Breast epithelium (tissue), 4 donors: ENCODE results near the gene GMPR. TPM values are rescaled to one million over a fixed set of nuclear protein-coding genes. Genes with fewer than 3 reads are reported as not detected.

Experiments
- DNase-seq, 2 donors: peaks; one replicate each; pipeline ENCODE4 v3.0.0-alpha.2; 2019; ENCODE audit warnings: low spot score in 2 of 2
- H3K27ac ChIP-seq, 2 donors: fragments of 200-600 bp; sonication (generic) in 1 of 2; one replicate each; pipeline ENCODE4 v1.5.1; 2016 to 2019; ENCODE audit warnings: mild to moderate bottlenecking in 1 of 2
- H3K27me3 ChIP-seq, 2 donors: fragments of 200-600 bp; sonication (generic) in 1 of 2; one replicate each; pipeline versions ENCODE4 v1.5.1 to v1.6.0; 2017 to 2019; ENCODE audit warnings: control low read depth in 1 of 2, mild to moderate bottlenecking in 1 of 2
- H3K36me3 ChIP-seq: fragments of 200-600 bp; one replicate; pipeline ENCODE4 v1.5.1; 2019
- H3K4me1 ChIP-seq, 2 donors: fragments of 200-600 bp; sonication (generic); one replicate each; pipeline ENCODE4 v1.5.1; 2016 to 2019; ENCODE audit warnings: control low read depth in 1 of 2
- H3K4me3 ChIP-seq, 3 donors: fragments of 200-600 bp; sonication (generic); 1 replicate in 2 of 3; 2 replicates in 1 of 3; pipeline ENCODE4 v1.5.1; 2016 to 2019; ENCODE audit warnings: mild to moderate bottlenecking in 3 of 3, moderate library complexity in 2 of 3
- H3K9me3 ChIP-seq, 2 donors: fragments of 200-600 bp; sonication (generic) in 1 of 2; one replicate each; pipeline ENCODE4 v1.5.1; 2016 to 2019; ENCODE audit warnings: control low read depth in 1 of 2
- POLR2A ChIP-seq: fragments of 450-650 bp; IDR thresholded peaks from one replicate; pipeline ENCODE4 v1.6.1; 2016; ENCODE audit warnings: antibody characterized with exemption, mild to moderate bottlenecking, moderate library complexity
- POLR2AphosphoS5 ChIP-seq, 3 donors: sonication (generic); formaldehyde crosslinking; IDR thresholded peaks; one replicate each; pipeline ENCODE4 v1.6.1; 2017; ENCODE audit warnings: antibody characterized with exemption in 3 of 3
- intact Hi-C: fragments of 100-400 bp; cut with DNase I; formaldehyde crosslinking; loops from one replicate; pipeline ENCODE4 v1.15.1; 2023; ENCODE audit warnings: low total_unique reads
- total RNA-seq, 3 donors: library from RNA; depleted of rRNA; stranded (reverse); fragments of >200 nt; gene quantifications; one replicate each; pipeline ENCODE4 v1.1.0, GENCODE V29; 2016
- TF ChIP-seq, protein P1 (sequence below), 3 donors: fragments of 450-650 bp; IDR thresholded peaks; one replicate each; pipeline ENCODE4 v1.5.1; 2016 to 2017; ENCODE audit warnings: antibody characterized with exemption in 3 of 3, mild to moderate bottlenecking in 3 of 3, moderate library complexity in 3 of 3

Gene GMPR
- total RNA-seq, 3 donors from 2014 or later: 4.3 to 16.4 (median 5.9) TPM

DNA sequence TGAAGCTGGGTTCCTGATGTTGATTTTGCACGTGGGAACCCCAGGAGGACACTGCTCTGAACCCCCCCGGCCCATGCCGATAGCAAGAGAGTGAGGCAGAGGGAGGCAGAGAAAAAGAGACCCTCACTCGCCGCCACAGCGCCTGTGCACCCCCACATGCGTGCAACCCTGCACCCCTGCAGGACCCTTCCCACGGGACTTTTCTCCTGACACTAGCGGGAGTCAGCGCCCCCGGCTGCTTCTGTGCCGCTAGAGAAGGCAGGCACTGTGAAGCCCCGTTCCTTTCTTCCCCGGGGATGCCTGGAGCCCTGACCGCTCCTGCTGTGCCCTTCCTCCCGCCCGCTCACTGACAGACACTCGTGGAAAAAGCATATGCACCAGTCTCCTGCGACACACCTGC is 67.4 kb downstream of the GMPR start:
- no peak for DNase-seq
- Histone ChIP-seq H3K9me3 (no peaks in the 10 kb centered on the region), H3K27ac (no peak overlapping the region), H3K4me1 (no peaks in the 10 kb centered on the region), H3K36me3 (no peaks in the 10 kb centered on the region), H3K27me3 (no peaks in the 10 kb centered on the region), H3K4me3 (no peak overlapping the region)
- intact Hi-C loops: no loop called here
- TF ChIP-seq POLR2AphosphoS5 (IDR thresholded peaks at IDR 0.05) (no peak), POLR2A (no peak)
- TF ChIP-seq, protein P1, sequence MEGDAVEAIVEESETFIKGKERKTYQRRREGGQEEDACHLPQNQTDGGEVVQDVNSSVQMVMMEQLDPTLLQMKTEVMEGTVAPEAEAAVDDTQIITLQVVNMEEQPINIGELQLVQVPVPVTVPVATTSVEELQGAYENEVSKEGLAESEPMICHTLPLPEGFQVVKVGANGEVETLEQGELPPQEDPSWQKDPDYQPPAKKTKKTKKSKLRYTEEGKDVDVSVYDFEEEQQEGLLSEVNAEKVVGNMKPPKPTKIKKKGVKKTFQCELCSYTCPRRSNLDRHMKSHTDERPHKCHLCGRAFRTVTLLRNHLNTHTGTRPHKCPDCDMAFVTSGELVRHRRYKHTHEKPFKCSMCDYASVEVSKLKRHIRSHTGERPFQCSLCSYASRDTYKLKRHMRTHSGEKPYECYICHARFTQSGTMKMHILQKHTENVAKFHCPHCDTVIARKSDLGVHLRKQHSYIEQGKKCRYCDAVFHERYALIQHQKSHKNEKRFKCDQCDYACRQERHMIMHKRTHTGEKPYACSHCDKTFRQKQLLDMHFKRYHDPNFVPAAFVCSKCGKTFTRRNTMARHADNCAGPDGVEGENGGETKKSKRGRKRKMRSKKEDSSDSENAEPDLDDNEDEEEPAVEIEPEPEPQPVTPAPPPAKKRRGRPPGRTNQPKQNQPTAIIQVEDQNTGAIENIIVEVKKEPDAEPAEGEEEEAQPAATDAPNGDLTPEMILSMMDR (IDR thresholded peaks at IDR 0.05): no peak

DNA sequence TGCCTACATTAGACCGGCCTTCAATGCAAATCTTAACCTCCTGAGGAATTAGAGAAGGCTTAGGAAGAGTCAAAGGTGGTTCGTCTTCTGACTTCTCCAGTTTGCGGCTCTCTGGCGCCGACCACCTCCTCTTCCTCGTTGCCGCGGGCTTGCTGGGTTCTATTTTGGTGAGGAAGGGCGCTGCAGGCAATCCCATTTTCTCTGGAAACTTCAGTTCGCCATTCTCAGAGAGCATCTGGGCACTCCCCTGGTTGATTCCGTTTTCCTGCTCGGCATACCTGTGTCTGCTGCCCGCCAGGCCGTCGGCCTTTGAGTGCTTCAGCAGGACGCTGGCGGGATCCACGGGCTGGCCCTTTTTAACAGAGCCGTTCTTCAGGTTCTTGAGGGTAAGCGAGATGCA is 67.9 kb downstream of the GMPR start:
- no peaks in the 10 kb centered on the region for H3K27me3 ChIP-seq
- H3K4me3 ChIP-seq: no peak overlapping the region
- no peaks in the 10 kb centered on the region for H3K9me3 ChIP-seq
- intact Hi-C loops: no loop called here
- no peaks in the 10 kb centered on the region for H3K4me1 ChIP-seq
- TF ChIP-seq, protein P1 (IDR thresholded peaks at IDR 0.05): no peak
- TF ChIP-seq POLR2AphosphoS5 (IDR thresholded peaks at IDR 0.05): no peak
- TF ChIP-seq POLR2A: no peak
- DNase-seq: no peak
- H3K36me3 ChIP-seq: no peaks in the 10 kb centered on the region
- H3K27ac ChIP-seq: no peak overlapping the region

DNA sequence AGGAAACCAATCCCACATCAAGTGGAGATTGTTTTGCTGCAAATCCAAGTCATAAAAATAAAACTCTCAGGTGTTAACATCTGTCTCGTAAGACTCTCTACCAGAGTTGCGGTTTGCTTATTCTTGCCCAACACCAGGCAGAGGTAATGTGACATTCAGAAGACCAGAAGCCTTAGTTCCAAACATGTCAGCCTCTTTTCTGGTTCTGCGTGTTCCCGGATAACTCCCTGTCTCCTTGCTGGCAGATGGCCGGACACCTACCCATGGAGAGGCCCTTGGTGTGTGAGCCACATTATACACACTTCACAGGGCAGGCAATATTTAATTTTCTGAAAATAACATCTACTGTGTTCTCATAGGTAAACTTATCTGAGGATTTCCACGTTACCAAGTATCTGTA is 73.4 kb downstream of the GMPR start:
- no peaks in the 10 kb centered on the region for H3K27me3 ChIP-seq

DNA sequence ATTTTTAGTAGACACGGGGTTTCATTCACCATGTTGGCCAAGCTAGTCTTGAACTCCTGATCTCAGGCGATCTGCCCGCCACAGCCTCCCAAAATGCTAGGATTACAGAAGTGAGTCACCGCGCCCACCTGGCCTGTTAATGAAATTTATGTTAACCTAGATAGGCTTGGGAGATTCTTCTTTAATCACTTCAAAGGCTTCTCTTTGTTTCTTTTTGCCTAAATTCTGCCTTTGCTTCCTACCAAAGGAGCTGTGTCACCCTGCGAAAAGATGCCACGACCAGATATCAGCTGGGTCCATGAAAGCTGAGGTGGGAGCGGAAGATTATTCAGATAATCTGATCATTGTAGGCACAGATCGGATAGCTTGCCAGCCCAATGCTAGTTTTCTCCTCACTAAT is 75.3 kb downstream of the GMPR start:
- Histone ChIP-seq H3K27ac (no peak overlapping the region), H3K9me3 (no peaks in the 10 kb centered on the region), H3K27me3 (no peaks in the 10 kb centered on the region), H3K4me3 (no peak overlapping the region), H3K36me3 (no peaks in the 10 kb centered on the region), H3K4me1 (no peaks in the 10 kb centered on the region)
- intact Hi-C loops: no loop called here
- TF ChIP-seq, protein P1 (IDR thresholded peaks at IDR 0.05): no peak
- TF ChIP-seq POLR2AphosphoS5 (IDR thresholded peaks at IDR 0.05) (no peak), POLR2A (no peak)
- DNase-seq: no peak

More for the DNA sequence above, 73.4 kb downstream of the GMPR start:
- H3K27ac ChIP-seq: no peak overlapping the region
- no peak for DNase-seq
- no peaks in the 10 kb centered on the region for H3K9me3 ChIP-seq
- H3K36me3 ChIP-seq: no peaks in the 10 kb centered on the region
- intact Hi-C loops: no loop called here
- TF ChIP-seq, protein P1 (IDR thresholded peaks at IDR 0.05): no peak
- TF ChIP-seq POLR2A (no peak), POLR2AphosphoS5 (IDR thresholded peaks at IDR 0.05) (no peak)
- H3K4me3 ChIP-seq: no peak overlapping the region
- H3K4me1 ChIP-seq: no peaks in the 10 kb centered on the region

DNA sequence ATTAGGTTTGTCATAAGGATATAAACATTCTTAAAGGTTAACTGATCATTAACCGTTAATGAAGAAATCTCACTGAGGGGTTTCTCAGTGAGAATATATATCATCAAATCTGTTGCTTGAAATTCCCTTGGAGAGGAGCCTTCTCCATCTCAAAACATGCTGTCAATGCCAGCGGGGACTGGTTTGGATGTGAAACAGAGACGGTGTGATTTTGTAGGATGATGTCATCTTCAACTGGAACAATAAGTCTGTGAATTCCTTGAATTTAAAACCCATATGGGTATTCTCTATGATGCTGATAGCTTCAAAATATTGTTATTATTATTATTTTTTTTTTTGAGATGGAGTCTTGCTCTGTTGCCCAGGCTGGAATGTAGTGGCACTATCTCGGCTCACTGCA is 75.9 kb downstream of the GMPR start:
- no peak overlapping the region for H3K4me3 ChIP-seq
- H3K27me3 ChIP-seq: no peaks in the 10 kb centered on the region
- no peak overlapping the region for H3K27ac ChIP-seq
- H3K9me3 ChIP-seq: no peaks in the 10 kb centered on the region
- intact Hi-C loops: no loop called here
- TF ChIP-seq POLR2A (no peak), POLR2AphosphoS5 (IDR thresholded peaks at IDR 0.05) (no peak)
- TF ChIP-seq, protein P1 (IDR thresholded peaks at IDR 0.05): no peak
- H3K4me1 ChIP-seq: no peaks in the 10 kb centered on the region
- H3K36me3 ChIP-seq: no peaks in the 10 kb centered on the region
- no peak for DNase-seq
